Measurements from ENCODE around the gene LRRC56.

DNA sequence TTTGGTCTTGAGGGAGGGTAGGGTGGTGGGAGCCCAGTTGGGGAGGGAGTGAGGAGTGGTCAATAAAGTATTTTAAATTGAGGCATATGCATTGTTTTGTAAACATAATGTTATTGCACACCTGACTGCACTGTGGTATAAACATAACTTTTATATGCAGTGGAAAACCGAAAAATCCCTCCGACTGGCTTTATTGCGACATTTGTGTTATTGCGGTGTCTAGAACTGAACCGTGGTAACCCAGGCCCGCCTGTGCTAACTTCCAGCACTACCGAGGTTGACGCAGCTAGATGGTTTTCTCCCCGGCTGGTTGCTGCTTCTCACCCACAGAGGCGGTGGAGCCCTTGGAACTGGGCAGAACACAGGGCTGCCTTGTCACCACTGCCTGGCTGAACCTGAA lies 22.7 kb upstream of the LRRC56 start:
- TF ChIP-seq POLR2AphosphoS5 (IDR thresholded peaks at IDR 0.05; ENCODE audit: low read depth, low read length), result no peak
- TF ChIP-seq, protein P1, sequence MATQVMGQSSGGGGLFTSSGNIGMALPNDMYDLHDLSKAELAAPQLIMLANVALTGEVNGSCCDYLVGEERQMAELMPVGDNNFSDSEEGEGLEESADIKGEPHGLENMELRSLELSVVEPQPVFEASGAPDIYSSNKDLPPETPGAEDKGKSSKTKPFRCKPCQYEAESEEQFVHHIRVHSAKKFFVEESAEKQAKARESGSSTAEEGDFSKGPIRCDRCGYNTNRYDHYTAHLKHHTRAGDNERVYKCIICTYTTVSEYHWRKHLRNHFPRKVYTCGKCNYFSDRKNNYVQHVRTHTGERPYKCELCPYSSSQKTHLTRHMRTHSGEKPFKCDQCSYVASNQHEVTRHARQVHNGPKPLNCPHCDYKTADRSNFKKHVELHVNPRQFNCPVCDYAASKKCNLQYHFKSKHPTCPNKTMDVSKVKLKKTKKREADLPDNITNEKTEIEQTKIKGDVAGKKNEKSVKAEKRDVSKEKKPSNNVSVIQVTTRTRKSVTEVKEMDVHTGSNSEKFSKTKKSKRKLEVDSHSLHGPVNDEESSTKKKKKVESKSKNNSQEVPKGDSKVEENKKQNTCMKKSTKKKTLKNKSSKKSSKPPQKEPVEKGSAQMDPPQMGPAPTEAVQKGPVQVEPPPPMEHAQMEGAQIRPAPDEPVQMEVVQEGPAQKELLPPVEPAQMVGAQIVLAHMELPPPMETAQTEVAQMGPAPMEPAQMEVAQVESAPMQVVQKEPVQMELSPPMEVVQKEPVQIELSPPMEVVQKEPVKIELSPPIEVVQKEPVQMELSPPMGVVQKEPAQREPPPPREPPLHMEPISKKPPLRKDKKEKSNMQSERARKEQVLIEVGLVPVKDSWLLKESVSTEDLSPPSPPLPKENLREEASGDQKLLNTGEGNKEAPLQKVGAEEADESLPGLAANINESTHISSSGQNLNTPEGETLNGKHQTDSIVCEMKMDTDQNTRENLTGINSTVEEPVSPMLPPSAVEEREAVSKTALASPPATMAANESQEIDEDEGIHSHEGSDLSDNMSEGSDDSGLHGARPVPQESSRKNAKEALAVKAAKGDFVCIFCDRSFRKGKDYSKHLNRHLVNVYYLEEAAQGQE (IDR thresholded peaks at IDR 0.05; ENCODE audit: insufficient read depth in 1 of 2, low read depth in 2 of 2, low read length in 2 of 2), result no peak
- no peak for TF ChIP-seq SIN3A (IDR thresholded peaks at IDR 0.05; ENCODE audit: borderline replicate concordance, insufficient read depth, low read length)
